Endometrium (tissue), 2 donors: Measurements from ENCODE around the gene GLIPR2.
"Not testable (repeated sequence)": the region's sequence is repeated elsewhere in the genome, so short reads cannot be mapped to it uniquely, and the experiment has no call there.

Source experiments
- FAIRE-seq: peaks from 2 replicates; lab custom pipeline; 2012; peaks lifted over from hg19 to GRCh38; lab: Jason Lieb, UNC
- donor health status: control.
- donor health status: control.

Gene GLIPR2

DNA sequence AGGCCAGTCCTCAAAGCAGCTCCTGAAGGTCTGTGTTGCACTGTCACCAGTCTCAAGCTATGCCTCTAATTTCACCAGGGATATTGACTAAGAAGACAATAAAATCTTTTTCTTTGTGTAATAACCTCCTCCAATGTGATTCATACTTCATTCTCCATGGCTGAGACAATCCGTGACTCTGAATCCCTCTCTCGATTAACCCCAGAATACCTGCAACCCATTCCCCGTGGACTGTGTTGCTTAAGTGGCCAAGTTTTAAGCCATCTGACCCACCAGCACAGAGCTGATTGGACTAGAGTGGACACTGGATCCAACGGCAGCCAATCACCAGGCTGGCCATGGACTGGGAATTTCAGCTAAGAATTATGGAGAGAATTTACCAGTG is 27.2 kb downstream of the GLIPR2 start:
- no peak for FAIRE-seq

DNA sequence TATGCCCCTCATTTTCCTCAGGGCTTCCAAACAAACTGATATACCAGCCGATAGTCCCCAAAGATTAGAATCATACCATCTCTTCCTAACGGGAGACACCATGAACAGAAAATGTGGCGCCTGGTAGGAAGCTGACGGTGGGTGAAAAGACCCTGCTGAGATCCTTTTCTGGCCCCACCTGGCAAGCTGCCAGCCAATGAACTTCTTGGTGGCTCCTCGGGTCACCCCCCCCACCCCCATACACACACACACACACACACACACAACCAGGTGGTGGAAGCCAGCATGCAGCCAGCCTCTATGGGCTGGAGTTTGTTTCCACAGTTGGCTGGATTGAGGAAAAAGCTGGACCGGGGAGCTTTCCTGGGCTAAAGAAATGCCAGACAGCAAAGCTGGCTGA is 27.8 kb downstream of the GLIPR2 start:
- no peak for FAIRE-seq

DNA sequence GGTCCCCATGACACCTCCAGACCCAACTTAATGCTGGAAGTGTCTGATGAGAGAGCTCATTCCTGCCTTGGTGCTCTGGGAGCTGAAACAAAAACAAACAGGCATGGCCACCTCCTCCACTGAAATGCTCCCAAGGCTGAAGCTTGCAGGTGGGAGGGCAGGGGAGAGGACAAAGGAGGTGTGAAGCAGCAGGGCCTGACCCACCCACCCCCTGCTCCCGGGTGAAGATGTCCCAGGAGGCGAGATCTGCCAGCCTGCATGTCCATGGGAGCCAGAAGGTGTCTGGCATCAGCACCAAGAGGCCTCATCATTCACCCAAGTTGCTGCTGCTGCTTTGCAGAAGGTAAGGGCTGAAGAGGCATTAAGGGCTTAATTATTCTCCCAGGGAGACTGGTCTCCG is 28.5 kb downstream of the GLIPR2 start:
- FAIRE-seq: no peak

DNA sequence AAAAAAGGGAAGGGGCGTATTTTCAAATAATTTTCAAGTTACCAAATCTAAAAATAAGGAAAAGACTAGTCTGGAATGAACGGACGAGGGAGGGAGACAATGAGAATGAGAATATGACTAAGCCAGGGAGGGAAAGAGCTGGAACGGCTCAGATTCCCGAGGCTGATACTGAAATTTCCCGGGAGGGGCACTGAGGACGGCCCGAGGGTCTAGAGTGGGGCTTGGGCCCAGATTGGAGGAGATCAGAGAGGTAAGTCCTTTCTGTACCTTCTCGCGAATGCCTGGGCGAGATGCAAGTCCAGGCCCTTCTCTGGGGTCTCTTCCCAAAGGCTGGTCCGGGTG is 29.3 kb downstream of the GLIPR2 start:
- no peak for FAIRE-seq

DNA sequence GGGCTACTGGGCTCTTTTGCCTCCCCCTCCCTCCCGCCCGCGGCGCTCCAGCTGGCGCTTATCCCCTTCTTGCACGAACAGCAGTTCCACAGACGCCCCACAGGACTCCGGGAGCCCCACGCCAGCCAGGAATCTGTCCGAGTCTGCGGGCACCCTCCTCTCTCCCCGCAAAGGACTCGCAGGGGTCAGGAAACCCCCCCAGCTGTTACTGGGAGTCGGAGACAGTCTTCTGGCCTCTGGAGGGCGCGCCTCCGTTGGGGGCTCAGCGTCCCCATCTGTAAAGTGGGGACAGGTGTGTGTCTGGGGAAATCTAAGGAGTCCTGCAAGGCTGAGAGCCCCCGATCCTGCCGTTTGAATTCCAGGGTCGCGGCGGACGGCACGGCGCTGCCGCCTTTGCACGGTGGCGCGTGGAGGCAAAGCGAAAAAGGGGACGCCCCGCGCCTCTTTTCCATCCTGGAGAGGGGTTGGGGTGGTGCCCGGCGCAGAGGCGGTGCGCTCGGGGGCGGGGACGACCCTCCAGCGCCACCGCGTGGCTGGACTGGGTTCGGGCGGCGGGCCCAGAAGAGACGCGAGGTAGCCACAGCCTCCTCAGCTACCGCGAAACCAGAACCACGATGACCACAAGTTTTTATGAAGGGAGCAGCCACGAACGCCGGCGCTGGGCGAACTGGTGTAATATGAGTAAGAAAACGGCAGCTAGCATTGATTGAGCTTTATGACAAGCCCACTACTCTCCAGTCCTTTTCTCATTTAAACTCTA is 29.8 kb downstream of the GLIPR2 start:
- FAIRE-seq: no peak

DNA sequence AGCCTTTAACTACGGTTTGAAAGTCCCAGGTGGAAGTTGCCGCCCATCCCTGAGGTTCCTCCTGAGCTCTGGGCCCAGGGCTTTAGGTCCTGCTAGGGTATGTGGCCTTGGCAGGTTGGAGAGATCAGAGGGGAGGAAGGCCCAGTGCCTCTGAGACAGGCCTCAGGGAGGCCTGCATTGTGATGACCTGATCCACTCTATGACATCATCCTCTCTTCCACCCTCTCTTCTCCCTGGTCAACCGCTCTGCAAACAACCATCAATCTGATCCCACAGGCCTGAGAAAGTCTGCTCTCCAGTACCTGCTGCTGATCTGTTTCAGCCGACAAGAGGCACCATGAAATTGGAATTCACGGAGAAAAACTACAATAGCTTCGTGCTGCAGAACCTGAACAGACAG is 32.6 kb downstream of the GLIPR2 start, which contains the start of gene CCIN:
CCIN (plus strand) TSS at position 223 of the 400 bp plus-strand sequence; CDS start at position 338, 115 bp downstream.
- FAIRE-seq: no peak

DNA sequence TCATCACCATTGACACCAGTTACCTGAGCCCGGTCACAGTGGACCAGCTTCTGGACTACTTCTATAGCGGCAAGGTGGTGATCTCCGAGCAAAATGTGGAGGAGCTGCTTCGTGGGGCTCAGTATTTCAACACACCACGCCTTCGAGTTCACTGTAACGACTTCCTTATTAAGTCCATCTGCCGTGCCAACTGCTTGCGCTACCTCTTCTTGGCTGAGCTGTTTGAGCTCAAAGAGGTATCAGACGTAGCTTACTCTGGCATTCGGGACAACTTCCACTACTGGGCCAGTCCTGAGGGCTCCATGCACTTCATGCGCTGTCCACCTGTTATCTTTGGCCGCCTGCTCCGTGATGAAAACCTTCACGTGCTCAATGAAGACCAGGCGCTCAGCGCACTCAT is 33.2 kb downstream of the GLIPR2 start:
- no peak for FAIRE-seq

DNA sequence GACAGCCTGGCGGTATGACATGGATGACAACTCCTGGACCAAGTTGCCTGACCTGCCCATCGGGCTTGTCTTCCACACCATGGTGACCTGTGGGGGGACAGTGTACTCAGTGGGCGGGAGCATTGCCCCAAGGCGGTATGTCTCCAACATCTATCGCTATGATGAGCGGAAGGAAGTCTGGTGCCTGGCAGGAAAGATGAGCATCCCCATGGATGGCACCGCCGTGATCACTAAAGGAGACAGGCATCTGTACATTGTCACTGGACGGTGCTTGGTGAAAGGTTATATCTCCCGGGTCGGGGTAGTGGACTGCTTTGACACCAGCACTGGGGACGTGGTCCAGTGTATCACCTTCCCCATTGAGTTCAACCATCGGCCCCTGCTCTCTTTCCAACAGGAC is 34.0 kb downstream of the GLIPR2 start:
- no peak for FAIRE-seq

DNA sequence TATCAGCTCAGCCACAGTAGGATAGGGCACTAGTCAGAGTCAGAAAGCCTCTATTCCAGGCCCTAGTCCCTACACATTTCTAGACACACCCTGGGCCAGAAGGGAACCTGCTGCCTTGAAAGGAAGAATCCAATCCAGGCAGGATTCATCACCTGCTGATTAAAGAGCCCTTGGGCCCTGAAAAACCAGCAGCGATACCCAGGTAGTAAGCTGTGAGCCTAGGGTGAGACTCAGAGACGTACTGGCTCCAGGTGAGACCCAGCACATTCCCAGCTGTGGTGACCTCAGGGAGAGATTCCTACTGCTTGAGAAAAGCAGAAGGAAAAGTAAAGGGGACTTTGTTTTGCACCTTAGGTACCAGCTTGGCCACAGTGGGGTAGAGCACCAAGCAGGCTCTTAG is 37.3 kb downstream of the GLIPR2 start:
- FAIRE-seq: no peak

DNA sequence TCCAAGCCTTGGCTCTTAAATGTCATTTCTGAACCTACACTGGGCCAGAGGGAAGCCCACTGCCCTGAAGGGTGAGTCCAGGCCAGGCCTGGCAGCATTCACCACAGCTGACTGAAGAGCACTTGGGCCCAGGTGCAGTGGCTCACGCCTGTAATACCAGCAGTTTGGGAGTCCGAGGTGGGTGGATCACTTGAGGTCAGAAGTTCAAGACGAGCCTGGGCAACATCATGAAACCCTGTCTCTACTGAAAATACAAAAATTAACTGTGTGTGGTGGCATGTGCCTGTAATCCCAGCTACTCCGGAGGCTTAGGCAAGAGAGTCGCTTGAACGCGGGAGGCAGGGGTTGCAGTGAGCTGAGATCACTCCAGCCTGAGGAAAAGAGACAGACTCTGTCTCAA is 37.7 kb downstream of the GLIPR2 start:
- FAIRE-seq: no peak

DNA sequence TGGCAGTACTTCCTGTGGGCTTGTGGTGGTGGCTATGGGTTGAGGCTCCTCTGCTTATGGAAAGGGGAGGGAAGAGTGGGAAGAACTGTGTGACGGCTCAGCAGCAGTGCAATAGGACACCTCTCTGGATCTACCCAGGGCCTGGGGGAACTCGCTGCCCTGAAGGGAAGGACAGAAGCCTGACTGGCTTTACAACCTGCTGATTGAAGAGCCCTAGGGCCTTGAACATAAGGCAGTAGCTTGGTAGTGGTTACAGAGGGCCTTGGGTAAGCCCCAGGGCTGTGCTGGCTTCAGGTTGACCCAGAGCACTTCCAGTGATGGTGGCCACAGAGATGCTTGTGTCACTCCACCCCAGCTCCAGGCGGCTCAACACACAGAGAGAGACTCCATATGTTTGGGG is 38.2 kb downstream of the GLIPR2 start:
- no peak for FAIRE-seq

DNA sequence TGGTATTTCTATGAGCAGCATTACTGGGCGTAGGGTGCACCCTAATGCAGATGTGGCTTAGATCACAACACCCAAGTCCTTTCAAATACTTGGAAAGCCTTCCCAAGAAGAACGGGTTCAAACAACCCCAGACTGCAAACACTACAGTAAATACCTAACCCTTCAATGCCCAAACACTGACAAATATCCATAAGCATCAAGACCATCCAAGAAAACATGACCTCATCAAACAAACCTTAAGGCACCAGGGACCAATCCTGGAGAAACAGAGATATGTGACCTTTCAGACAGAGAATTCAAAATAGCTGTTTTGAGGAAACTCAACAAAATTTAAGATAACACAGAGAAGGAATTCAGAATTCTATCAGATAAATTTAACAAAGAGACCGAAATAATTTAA is 38.7 kb downstream of the GLIPR2 start:
- FAIRE-seq: not testable (repeated sequence)

DNA sequence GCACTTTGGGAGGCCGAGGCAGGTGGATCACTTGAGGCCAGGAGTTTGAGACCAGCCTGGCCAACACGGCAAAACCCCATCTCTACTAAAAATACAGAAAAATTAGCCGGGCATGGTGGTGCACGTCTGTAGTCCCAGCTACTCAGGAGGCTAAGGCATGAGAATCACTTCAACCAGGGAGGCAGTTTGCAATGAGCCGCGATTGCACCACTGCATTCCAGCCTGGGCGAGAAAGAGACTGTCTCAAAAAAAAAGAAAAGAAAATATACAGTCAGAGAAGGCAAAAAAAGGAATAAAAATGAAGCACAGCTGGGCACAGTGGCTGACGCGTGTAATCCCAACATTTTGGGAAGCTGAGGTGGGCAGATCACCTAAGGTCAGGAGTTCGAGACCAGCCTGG is 40.0 kb downstream of the GLIPR2 start:
- FAIRE-seq: not testable (repeated sequence)

DNA sequence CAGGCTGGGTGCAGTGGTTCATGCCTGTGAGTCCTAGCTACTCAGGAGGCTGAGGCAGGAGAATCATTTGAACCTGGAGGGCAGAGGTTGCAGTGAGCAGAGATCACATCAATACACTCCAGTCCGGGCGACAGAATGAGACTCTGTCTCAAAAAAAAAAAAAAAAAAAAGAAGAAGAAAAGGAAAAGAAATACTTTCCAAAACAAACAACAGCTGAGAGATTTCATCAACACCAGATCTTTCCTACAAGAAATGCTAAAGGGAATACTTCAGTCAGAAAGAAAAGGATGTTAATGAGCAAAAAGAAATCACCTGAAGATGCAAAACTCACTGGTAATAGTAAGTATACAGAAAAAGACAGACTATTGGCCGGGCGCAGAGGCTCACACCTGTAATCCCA is 41.0 kb downstream of the GLIPR2 start:
- no peak for FAIRE-seq

DNA sequence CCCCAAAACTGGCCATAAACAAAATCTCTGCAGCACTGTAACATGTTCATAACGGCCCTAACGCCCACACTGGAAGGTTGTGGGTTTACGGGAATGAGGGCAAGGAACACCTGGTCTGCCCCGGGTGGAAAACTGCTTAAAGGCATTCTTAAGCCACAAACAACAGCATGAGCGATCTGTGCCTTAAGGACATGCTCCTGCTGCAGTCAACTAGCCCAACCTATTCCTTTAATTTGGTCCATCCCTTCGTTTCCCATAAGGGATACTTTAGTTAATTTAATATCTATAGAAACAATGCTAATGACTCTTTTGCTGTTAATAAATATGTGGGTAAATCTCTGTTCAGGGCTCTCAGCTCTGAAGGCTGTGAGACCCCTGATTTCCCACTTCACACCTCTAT is 43.7 kb downstream of the GLIPR2 start:
- not testable (repeated sequence) for FAIRE-seq

DNA sequence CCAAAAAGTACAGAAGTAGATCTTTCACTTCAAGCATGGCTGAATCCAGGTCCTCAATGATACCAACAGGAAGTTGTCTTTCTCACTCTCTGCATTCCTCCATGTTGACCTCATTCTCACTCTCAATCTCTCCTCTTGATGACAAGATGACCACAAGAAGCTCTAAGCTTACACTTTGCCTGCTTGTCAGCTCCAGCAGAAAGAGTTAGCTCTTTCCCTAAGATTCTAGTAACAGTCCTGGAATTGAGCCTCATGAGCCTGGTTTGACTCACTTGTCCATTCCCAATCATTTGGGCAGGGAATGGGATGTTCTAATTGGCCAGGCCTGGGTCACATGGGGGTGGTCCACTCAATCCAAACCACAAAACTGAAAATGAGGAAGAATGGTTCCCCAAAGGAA is 50.9 kb downstream of the GLIPR2 start:
- no peak for FAIRE-seq

DNA sequence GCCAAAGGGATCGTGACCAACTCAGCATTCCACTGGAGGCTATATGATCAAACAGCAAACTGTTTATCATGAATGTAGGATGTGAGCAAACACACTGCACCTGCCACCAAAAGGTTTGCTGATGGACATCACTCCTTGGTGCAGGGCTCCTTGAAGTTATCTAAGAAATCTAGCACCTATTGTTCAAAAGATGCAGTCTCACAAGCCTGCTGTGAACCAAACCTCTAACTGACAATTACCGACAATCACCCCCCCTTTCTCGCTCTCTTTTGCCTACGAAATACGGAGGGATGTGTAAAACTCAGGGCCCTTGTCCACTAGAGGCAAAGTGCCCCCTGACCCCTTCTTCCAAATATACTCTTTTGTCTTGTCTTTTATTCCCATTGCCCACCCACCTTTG is 51.7 kb downstream of the GLIPR2 start:
- no peak for FAIRE-seq

DNA sequence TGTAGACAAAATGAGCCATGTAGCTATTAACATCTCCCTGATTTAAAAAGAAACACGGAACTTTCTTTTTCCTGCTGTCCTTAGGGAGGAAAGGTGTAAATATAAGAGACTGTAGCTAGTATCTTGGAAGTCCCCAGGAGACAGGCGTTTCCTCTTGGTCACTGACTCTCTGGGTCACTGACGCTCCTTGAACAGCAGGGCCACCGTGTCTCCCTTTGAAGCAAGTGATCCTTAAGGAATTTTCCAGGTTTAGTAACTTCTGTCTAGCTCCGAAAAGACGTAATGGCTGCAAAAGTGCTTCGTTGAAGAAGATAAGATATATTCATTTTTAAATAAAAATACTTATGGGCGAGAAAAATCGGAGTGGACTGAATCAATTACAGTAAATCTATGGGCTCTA is 53.4 kb downstream of the GLIPR2 start:
- FAIRE-seq: no peak

DNA sequence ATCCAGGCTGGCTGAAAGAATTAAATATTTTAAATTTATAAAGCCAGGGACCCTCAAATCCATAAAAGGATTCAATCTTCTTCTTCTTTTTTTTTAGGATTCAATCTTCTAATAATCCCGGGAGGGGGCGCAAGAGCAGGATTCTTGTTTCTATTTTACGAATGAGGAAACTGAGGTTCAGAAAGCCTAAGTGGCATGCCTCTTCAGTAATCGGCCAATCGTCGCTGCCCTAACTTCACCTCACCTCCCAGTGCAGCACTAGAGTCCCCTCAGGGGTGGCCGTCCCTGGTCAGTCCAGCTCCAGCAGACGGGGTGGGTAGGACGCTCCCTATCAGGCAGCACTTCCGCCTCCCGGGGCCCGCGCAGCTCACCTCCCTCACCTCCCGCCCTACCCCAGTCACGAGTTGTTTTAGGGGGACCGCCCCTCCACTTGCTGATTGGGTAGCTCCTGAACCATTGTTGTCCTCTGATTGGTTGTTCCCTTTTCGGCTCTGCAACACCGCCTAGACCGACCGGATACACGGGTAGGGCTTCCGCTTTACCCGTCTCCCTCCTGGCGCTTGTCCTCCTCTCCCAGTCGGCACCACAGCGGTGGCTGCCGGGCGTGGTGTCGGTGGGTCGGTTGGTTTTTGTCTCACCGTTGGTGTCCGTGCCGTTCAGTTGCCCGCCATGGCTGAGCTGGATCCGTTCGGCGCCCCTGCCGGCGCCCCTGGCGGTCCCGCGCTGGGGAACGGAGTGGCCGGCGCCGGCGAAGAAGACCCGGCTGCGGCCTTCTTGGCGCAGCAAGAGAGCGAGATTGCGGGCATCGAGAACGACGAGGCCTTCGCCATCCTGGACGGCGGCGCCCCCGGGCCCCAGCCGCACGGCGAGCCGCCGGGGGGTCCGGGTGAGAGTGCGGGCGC is 54.1 kb downstream of the GLIPR2 start, which contains the start of gene CLTA:
CLTA (plus strand) TSS at position 534 of the 902 bp plus-strand sequence; CDS start at position 670, 136 bp downstream.
- peak; percentile 93 for FAIRE-seq

DNA sequence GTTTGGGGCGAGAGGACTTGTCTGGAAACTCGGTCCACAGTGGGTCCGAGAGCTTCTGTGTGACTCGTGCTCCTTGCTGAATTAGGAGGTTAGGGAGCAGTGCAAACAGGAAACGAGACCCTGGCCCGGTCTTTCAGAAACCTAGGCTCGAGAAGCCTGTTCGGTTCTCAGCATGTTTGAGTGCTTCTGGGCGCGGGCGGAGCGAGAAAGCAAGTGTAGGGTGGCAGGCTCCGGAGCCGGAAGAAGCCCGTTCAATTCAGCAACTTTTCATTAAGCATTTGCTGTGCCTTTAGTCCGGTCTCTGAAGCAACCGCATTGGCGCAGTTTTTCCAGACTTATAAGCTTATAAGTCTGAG is 54.7 kb downstream of the GLIPR2 start:
- FAIRE-seq: no peak

DNA sequence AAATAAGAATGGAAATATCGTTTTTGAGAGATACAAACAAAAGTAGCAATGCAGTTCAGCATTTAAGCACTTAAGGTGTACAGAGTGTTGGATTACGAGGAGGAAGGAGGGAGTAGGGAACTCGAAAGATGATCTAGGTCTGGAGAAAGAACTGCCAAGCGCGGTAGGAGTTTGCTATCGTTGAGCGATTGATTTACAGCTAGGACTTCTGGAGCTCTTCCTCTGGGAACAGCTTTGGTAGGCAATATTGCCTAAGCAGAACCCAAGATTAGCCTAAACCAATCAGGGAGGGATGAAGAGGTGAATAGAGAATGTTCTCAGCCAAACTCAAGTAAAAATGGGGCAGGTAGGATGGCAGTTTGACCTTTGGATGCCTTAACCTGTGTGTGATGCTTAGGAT is 55.2 kb downstream of the GLIPR2 start:
- no peak for FAIRE-seq

DNA sequence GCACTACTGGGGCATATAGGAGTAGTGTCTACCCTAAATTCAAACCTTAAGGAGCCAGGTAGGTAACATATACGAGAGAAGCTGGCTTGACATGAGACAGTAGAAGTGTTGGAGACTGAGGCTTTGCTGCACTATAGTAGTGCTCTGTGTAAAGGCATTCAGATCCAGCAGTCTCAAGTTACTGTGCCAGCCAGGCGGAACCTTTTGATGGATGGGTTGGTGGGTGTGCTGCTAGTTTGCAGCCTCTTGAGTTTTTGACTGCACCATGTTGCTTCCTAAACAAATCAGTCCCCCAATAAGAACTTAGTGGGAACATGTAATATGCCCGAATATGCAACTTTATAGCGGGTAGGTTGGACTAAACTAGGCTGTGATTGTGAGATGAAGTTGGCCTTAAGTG is 55.7 kb downstream of the GLIPR2 start:
- FAIRE-seq: no peak

DNA sequence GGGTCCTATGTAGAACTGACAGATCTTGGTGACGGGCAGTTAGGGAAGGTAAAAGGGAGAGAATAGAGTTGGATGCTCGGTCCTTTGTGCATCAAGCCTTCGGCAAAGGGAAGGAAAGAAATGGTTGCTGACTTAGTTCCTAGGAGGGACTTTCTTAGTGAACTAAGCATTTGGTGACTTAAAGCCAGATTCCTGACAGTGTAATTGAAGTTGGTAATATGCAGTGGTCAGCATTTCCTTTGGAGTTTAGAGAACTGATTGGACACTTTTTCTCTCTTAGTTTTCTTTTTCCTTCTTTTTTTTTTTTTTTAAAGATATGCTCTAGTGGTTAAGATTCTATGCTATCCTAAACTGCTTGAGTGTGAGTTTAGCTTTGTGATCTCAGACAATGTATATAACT is 56.5 kb downstream of the GLIPR2 start:
- FAIRE-seq: no peak
